Uterus (tissue), 2 donors: ENCODE results near the gene EIF4A2.

Experiments used
- CTCF ChIP-seq, 4 experiments: fragments of 200-600 bp in 2 of 4; fragments of 450-650 bp in 2 of 4; sonication (generic) in 2 of 4; IDR thresholded peaks; one replicate each; pipeline ENCODE4 v1.5.1; 2016 to 2019; ENCODE audit warnings: antibody characterized with exemption in 4 of 4, mild to moderate bottlenecking in 2 of 4, moderate library complexity in 1 of 4
- POLR2A ChIP-seq, 2 donors: fragments of 450-650 bp; IDR thresholded peaks; one replicate each; pipeline ENCODE4 v1.6.1; 2016; ENCODE audit warnings: antibody characterized with exemption in 2 of 2, mild to moderate bottlenecking in 1 of 2, moderate library complexity in 1 of 2

- TF ChIP-seq CTCF (IDR thresholded peaks at IDR 0.05): no peak
- no peak for TF ChIP-seq POLR2A (IDR thresholded peaks at IDR 0.05)
Observed at GRCh38 chr3:186786922-186787321, 3.5 kb downstream of the EIF4A2 start.
